Chondrocyte (in vitro differentiated cells): ENCODE results near the gene JARID2. TPM values are rescaled to one million over a fixed set of nuclear protein-coding genes. Genes with fewer than 3 reads are reported as not detected.
"Not testable (repeated sequence)": the region's sequence is repeated elsewhere in the genome, so short reads cannot be mapped to it uniquely, and the experiment has no call there.

Experiments used
- DNase-seq: peaks from one replicate; pipeline ENCODE4 v3.0.0; 2021; ENCODE audit warnings: mixed read lengths, low spot score
- H3K27ac Mint-ChIP-seq: one replicate; pipeline ENCODE4 v1.8.0; 2021; ENCODE audit warnings: mild to moderate bottlenecking, moderate library complexity, mixed read lengths; ENCODE audit not compliant: unreplicated experiment
- H3K27me3 Mint-ChIP-seq: 2 replicates; pipeline ENCODE4 v1.8.0; 2021; ENCODE audit warnings: low read depth, mixed read lengths
- H3K36me3 Mint-ChIP-seq: 2 replicates; pipeline ENCODE4 v1.8.0; 2021; ENCODE audit warnings: low read depth, mixed read lengths
- H3K4me1 Mint-ChIP-seq: 2 replicates; pipeline ENCODE4 v1.8.0; 2021; ENCODE audit warnings: low read depth, mild to moderate bottlenecking, mixed read lengths
- H3K4me3 Mint-ChIP-seq: one replicate; pipeline ENCODE4 v1.8.0; 2021; ENCODE audit warnings: mild to moderate bottlenecking, moderate library complexity, mixed read lengths; ENCODE audit not compliant: unreplicated experiment
- H3K9me3 Mint-ChIP-seq: 2 replicates; pipeline ENCODE4 v1.8.0; 2021; ENCODE audit warnings: low read depth, mixed read lengths
- total RNA-seq: library from RNA; stranded (reverse); gene quantifications from 3 replicates; pipeline ENCODE4 v1.2.1, GENCODE V29; 2021
- TF ChIP-seq, protein P1 (sequence below): fragments of 200-600 bp; sonication (generic); IDR thresholded peaks from 2 replicates; pipeline ENCODE4 v1.5.0; 2021; ENCODE audit warnings: antibody characterized with exemption, mild to moderate bottlenecking, moderate library complexity

Gene JARID2
- total RNA-seq, 1 donor from 2014 or later = 9.9 TPM

- Mint-ChIP-seq H3K4me3 (no peak overlapping the region), H3K27ac (no peak overlapping the region), H3K36me3 (peaks cover 1% of the 10 kb centered on the region), H3K4me1 (peaks cover 7% of the 10 kb centered on the region), H3K27me3 (no peaks in the 10 kb centered on the region), H3K9me3 (peaks cover 5% of the 10 kb centered on the region)
- DNase-seq = no peak
- TF ChIP-seq, protein P1, sequence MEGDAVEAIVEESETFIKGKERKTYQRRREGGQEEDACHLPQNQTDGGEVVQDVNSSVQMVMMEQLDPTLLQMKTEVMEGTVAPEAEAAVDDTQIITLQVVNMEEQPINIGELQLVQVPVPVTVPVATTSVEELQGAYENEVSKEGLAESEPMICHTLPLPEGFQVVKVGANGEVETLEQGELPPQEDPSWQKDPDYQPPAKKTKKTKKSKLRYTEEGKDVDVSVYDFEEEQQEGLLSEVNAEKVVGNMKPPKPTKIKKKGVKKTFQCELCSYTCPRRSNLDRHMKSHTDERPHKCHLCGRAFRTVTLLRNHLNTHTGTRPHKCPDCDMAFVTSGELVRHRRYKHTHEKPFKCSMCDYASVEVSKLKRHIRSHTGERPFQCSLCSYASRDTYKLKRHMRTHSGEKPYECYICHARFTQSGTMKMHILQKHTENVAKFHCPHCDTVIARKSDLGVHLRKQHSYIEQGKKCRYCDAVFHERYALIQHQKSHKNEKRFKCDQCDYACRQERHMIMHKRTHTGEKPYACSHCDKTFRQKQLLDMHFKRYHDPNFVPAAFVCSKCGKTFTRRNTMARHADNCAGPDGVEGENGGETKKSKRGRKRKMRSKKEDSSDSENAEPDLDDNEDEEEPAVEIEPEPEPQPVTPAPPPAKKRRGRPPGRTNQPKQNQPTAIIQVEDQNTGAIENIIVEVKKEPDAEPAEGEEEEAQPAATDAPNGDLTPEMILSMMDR = no peak
These were observed 293.9 kb downstream of the JARID2 start for GRCh38 chr6:15539722-15540270.

GRCh38 chr6:15543332-15543917 lies 297.6 kb downstream of the JARID2 start:
- H3K4me1 Mint-ChIP-seq = peaks cover 13% of the 10 kb centered on the region
- H3K27me3 Mint-ChIP-seq, H3K9me3 Mint-ChIP-seq, H3K4me3 Mint-ChIP-seq, DNase-seq, H3K36me3 Mint-ChIP-seq, H3K27ac Mint-ChIP-seq: not testable (repeated sequence)

DNA sequence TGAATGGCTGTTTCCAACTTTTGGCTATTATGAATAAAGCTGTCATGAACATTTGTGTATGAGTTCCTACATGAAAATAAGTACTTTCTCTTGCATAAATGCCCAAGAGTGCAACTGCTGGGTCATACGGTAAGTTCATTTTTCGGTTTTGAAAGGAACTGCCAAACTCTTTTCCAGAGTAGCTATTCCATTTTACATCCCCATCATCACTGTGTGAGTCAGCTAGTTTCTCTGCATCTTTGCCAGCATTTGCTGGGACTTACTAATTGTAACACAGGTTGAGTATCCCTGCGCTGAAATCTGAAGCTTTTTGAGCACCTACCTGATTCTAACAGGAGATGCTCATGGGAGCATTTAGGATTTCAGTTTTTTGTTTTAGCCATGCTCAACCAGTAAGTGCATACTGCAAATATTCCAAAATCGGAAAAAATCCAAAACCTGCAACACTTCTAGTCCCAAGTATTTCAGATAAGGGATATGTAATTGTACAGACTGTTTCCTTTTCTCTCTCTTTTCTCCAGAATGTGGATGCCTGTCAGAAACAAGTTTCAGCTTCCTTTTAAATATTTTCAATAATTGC lies 298.5 kb downstream of the JARID2 start:
- Mint-ChIP-seq H3K27ac (no peak overlapping the region), H3K4me1 (peaks cover 13% of the 10 kb centered on the region), H3K9me3 (peaks cover 5% of the 10 kb centered on the region), H3K27me3 (no peaks in the 10 kb centered on the region), H3K4me3 (no peak overlapping the region), H3K36me3 (no peaks in the 10 kb centered on the region)
- TF ChIP-seq, protein P1 = no peak
- no peak for DNase-seq

DNA sequence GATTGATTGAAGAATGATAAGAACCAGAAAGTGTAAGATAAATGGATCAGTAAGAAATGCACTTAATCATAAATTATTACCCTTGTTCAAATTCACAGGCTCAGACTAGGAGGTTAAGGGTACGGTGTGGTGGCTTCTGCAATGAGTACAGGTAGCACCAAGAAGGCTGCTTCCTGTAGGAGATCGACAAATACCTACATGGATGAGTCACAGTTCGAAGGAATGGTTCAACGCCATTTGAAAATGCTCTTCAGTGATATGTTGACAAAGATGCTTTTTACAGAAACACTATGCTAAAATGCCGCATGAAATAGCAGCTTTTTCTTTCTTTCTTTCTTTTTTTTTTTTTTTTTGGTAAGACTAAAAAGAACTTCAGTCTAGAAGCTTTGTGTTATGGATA lies 300.7 kb downstream of the JARID2 start:
- H3K36me3 Mint-ChIP-seq = no peaks in the 10 kb centered on the region
- H3K9me3 Mint-ChIP-seq = peaks cover 5% of the 10 kb centered on the region
- no peak overlapping the region for H3K4me3 Mint-ChIP-seq
- TF ChIP-seq, protein P1 = no peak
- H3K4me1 Mint-ChIP-seq = peaks cover 17% of the 10 kb centered on the region
- H3K27ac Mint-ChIP-seq = no peak overlapping the region
- no peaks in the 10 kb centered on the region for H3K27me3 Mint-ChIP-seq
- no peak for DNase-seq

- H3K36me3 Mint-ChIP-seq = no peaks in the 10 kb centered on the region
- peaks cover 5% of the 10 kb centered on the region for H3K9me3 Mint-ChIP-seq
- DNase-seq = no peak
- H3K4me3 Mint-ChIP-seq = no peak overlapping the region
- H3K4me1 Mint-ChIP-seq = peaks cover 17% of the 10 kb centered on the region
- no peaks in the 10 kb centered on the region for H3K27me3 Mint-ChIP-seq
- TF ChIP-seq, protein P1 = no peak
- H3K27ac Mint-ChIP-seq = no peak overlapping the region
These were observed 301.5 kb downstream of the JARID2 start for GRCh38 chr6:15547400-15547799.

DNA sequence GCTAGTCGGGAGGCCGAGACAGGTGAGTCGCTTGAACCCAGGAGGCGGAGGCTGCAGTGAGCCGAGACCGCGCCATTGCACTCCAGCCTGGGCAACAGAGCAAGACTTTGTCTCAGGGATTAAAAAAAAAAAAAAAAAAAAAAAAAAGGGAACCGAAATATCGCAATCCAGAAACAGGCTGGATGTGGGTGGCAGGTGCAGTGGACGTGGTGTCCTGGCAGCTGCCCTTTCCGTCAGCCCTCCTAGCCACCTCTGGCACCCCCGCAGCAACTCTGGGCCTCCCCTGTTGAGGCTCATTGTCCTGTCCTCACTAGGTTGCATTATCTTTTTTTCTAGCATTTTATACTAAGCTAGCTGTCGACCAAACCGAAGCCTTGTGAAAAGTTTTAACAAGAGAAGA lies 303.5 kb downstream of the JARID2 start:
- Mint-ChIP-seq H3K4me3 (no peak overlapping the region), H3K36me3 (no peaks in the 10 kb centered on the region), H3K27me3 (no peaks in the 10 kb centered on the region), H3K27ac (no peak overlapping the region), H3K9me3 (no peaks in the 10 kb centered on the region), H3K4me1 (peaks cover 29% of the 10 kb centered on the region)
- TF ChIP-seq, protein P1 = no peak
- no peak for DNase-seq
